CD4-positive, alpha-beta T cell (primary cell): Measurements from ENCODE around the gene BORA. TPM values are rescaled to one million over a fixed set of nuclear protein-coding genes. Genes with fewer than 3 reads are reported as not detected.
A peak's percentile ranks its signal among the peaks of the same experiment; 100 is the strongest.

Source experiments
- ATAC-seq: fragments of 200-7000 bp; cut with Tn5 transposase; one replicate; pipeline ENCODE4 v1.10.0; 2022; ENCODE audit warnings: mild to moderate bottlenecking; ENCODE audit not compliant: poor library complexity
- CTCF ChIA-PET: fragments of 350-600 bp; sonication (Branson Sonifier 250); formaldehyde crosslinking; loops from one replicate; lab custom pipeline; 2021; ENCODE audit warnings: antibody characterized with exemption, inconsistent platforms; lab: Charles Lee
- POLR2A ChIA-PET: fragments of 350-600 bp; sonication (Branson Sonifier 250); formaldehyde crosslinking; loops from one replicate; lab custom pipeline; 2021; ENCODE audit warnings: antibody characterized with exemption, inconsistent platforms; lab: Charles Lee
- DNase-seq, 14 experiments: peaks; one replicate each; pipeline ENCODE4 v3.0.0-alpha.2; 2013 to 2020; ENCODE audit warnings: mixed read lengths in 2 of 14
- H3K27ac ChIP-seq, 2 donors: one replicate each; pipeline versions ENCODE4 v1.5.1 to v1.7.0; 2013; ENCODE audit warnings: low read length in 2 of 2, low read depth in 1 of 2, mild to moderate bottlenecking in 1 of 2
- H3K27me3 ChIP-seq, 2 experiments: 1 replicate in 1 of 2; 2 replicates in 1 of 2; pipeline versions ENCODE4 v1.6.1 to v1.7.0; 2013; ENCODE audit warnings: low read length in 2 of 2, control low read depth in 1 of 2, mild to moderate bottlenecking in 1 of 2, moderate library complexity in 1 of 2; ENCODE audit not compliant: insufficient read depth in 2 of 2, control insufficient read depth in 1 of 2
- H3K36me3 ChIP-seq: one replicate; pipeline ENCODE4 v1.6.1; 2013; ENCODE audit warnings: low read length, control low read depth; ENCODE audit not compliant: insufficient read depth
- H3K4me1 ChIP-seq: one replicate; pipeline ENCODE4 v1.6.1; 2013; ENCODE audit warnings: low read length, control low read depth; ENCODE audit not compliant: insufficient read depth
- H3K4me3 ChIP-seq: one replicate; pipeline ENCODE4 v1.5.1; 2013; ENCODE audit warnings: mild to moderate bottlenecking, low read length, moderate library complexity
- H3K9me3 ChIP-seq, 2 experiments: 1 replicate in 1 of 2; 2 replicates in 1 of 2; pipeline versions ENCODE4 v1.6.1 to v1.7.0; 2013; ENCODE audit warnings: low read length in 2 of 2, mild to moderate bottlenecking in 2 of 2, control low read depth in 1 of 2, moderate library complexity in 1 of 2; ENCODE audit not compliant: control insufficient read depth in 1 of 2, insufficient read depth in 1 of 2
- H3K27ac Mint-ChIP-seq: one replicate; pipeline ENCODE4 v1.8.0; 2020; ENCODE audit warnings: mixed read lengths
- H3K27me3 Mint-ChIP-seq: one replicate; pipeline ENCODE4 v1.8.0; 2021; ENCODE audit warnings: mixed read lengths
- H3K36me3 Mint-ChIP-seq: one replicate; pipeline ENCODE4 v1.8.0; 2021; ENCODE audit warnings: low read depth, mixed read lengths
- H3K4me1 Mint-ChIP-seq: one replicate; pipeline ENCODE4 v1.8.0; 2021; ENCODE audit warnings: low read depth, mixed read lengths
- H3K4me3 Mint-ChIP-seq: one replicate; pipeline ENCODE4 v1.8.0; 2020; ENCODE audit warnings: mild to moderate bottlenecking, mixed read lengths
- H3K9me3 Mint-ChIP-seq: one replicate; pipeline ENCODE4 v1.8.0; 2020; ENCODE audit warnings: mixed read lengths
- CTCF ChIP-seq: fragments of 200-600 bp; IDR thresholded peaks from one replicate; pipeline ENCODE4 v1.8.0; 2022; ENCODE audit warnings: antibody characterized with exemption, mild to moderate bottlenecking
- intact Hi-C, 2 experiments: fragments of 100-400 bp; cut with DNase I in 1 of 2; cut with micrococcal nuclease in 1 of 2; formaldehyde crosslinking; loops; one replicate each; pipeline versions ENCODE4 v1.15.1 to v1.9.0; 2023 to 2025; cut with DNase I, micrococcal nuclease
- total RNA-seq, 174 experiments: library from RNA in 2 of 174; stranded (reverse) in 2 of 174; gene quantifications; one replicate each; pipeline ENCODE4 v1.2.3 and lab custom pipeline; 2021 to 2026

BORA gene
- total RNA-seq, 2 experiments from 2014 or later = 3.8 to 4.4 TPM

- ChIA-PET POLR2A (interaction anchor here (0.7 kb wide), 1 partner anchor 8 kb away, joined by 3 read pairs; no protein-coding TSS in a partner anchor), CTCF (no interaction called here)
- Histone ChIP-seq H3K36me3 (peaks cover 48% of the 10 kb centered on the region), H3K27me3 (no peaks in the 10 kb centered on the region), H3K27ac (no peak overlapping the region), H3K9me3 (no peaks in the 10 kb centered on the region), H3K4me1 (no peaks in the 10 kb centered on the region), H3K4me3 (no peak overlapping the region)
- intact Hi-C loops = no loop called here
- Mint-ChIP-seq H3K9me3 (no peaks in the 10 kb centered on the region), H3K4me3 (no peak overlapping the region), H3K27ac (no peak overlapping the region), H3K36me3 (peaks cover 69% of the 10 kb centered on the region), H3K27me3 (no peaks in the 10 kb centered on the region), H3K4me1 (peaks cover 9% of the 10 kb centered on the region)
- DNase-seq (no peak), ATAC-seq (no peak)
- no peak for TF ChIP-seq CTCF
Observed at GRCh38 chr13:72740015-72740414, 12.3 kb downstream of the BORA start.

GRCh38 chr13:72745260-72745659, 17.5 kb downstream of the BORA start:
- H3K9me3 ChIP-seq = no peaks in the 10 kb centered on the region
- DNase-seq = no peak
- no peak overlapping the region for H3K27ac ChIP-seq
- H3K27me3 ChIP-seq = no peaks in the 10 kb centered on the region
- ChIA-PET POLR2A (no interaction called here), CTCF (no interaction called here)
- H3K4me3 ChIP-seq = no peak overlapping the region
- intact Hi-C loops = no loop called here
- no peaks in the 10 kb centered on the region for H3K27me3 Mint-ChIP-seq
- H3K4me3 Mint-ChIP-seq = no peak overlapping the region
- no peak for TF ChIP-seq CTCF
- peak overlapping the region; percentile 36 for H3K27ac Mint-ChIP-seq
- H3K4me1 Mint-ChIP-seq = peaks cover 34% of the 10 kb centered on the region
- H3K36me3 Mint-ChIP-seq = peaks cover 81% of the 10 kb centered on the region
- peaks cover 54% of the 10 kb centered on the region for H3K36me3 ChIP-seq
- no peaks in the 10 kb centered on the region for H3K4me1 ChIP-seq
- no peak for ATAC-seq
- H3K9me3 Mint-ChIP-seq = no peaks in the 10 kb centered on the region

- TF ChIP-seq CTCF = no peak
- H3K4me1 Mint-ChIP-seq = peaks cover 29% of the 10 kb centered on the region
- no peak overlapping the region for H3K27ac ChIP-seq
- H3K4me3 Mint-ChIP-seq = no peak overlapping the region
- no peaks in the 10 kb centered on the region for H3K9me3 Mint-ChIP-seq
- ChIA-PET CTCF (no interaction called here), POLR2A (no interaction called here)
- H3K4me1 ChIP-seq = no peaks in the 10 kb centered on the region
- H3K9me3 ChIP-seq = no peaks in the 10 kb centered on the region
- H3K27me3 ChIP-seq = no peaks in the 10 kb centered on the region
- no peak overlapping the region for H3K4me3 ChIP-seq
- ATAC-seq (no peak), DNase-seq (no peak)
- H3K27ac Mint-ChIP-seq = no peak overlapping the region
- H3K36me3 Mint-ChIP-seq = peaks cover 93% of the 10 kb centered on the region
- no peaks in the 10 kb centered on the region for H3K27me3 Mint-ChIP-seq
- H3K36me3 ChIP-seq = peaks cover 73% of the 10 kb centered on the region
- intact Hi-C loops = no loop called here
Observed at GRCh38 chr13:72751220-72751619, 23.5 kb downstream of the BORA start.
